Suprapubic skin (tissue), 4 donors: ENCODE results near the gene NCOA1. TPM values are rescaled to one million over a fixed set of nuclear protein-coding genes. Genes with fewer than 3 reads are reported as not detected.

Source experiments
- DNase-seq, 2 donors: peaks; one replicate each; pipeline ENCODE4 v3.0.0-alpha.2; 2019; ENCODE audit warnings: low spot score in 2 of 2
- H3K27ac ChIP-seq: fragments of 200-600 bp; sonication (generic); one replicate; pipeline ENCODE4 v1.5.1; 2019
- H3K27me3 ChIP-seq: fragments of 200-600 bp; sonication (generic); one replicate; pipeline ENCODE4 v1.5.1; 2019
- H3K36me3 ChIP-seq: fragments of 200-600 bp; sonication (generic); one replicate; pipeline ENCODE4 v1.5.1; 2019
- H3K4me1 ChIP-seq: fragments of 200-600 bp; sonication (generic); one replicate; pipeline ENCODE4 v1.5.1; 2019
- H3K4me3 ChIP-seq: fragments of 200-600 bp; sonication (generic); one replicate; pipeline ENCODE4 v1.5.1; 2019; ENCODE audit warnings: mild to moderate bottlenecking
- H3K9me3 ChIP-seq: fragments of 200-600 bp; sonication (generic); one replicate; pipeline ENCODE4 v1.5.1; 2019
- EP300 ChIP-seq: sonication (generic); formaldehyde crosslinking; IDR thresholded peaks from one replicate; pipeline ENCODE4 v1.6.1; 2017; ENCODE audit warnings: antibody characterized with exemption
- POLR2A ChIP-seq, 2 donors: fragments of 450-650 bp; IDR thresholded peaks; one replicate each; pipeline ENCODE4 v1.6.1; 2017; ENCODE audit warnings: antibody characterized with exemption in 2 of 2, mild to moderate bottlenecking in 2 of 2, moderate library complexity in 2 of 2
- POLR2AphosphoS5 ChIP-seq, 3 donors: sonication (generic); formaldehyde crosslinking; IDR thresholded peaks; one replicate each; pipeline ENCODE4 v1.6.1; 2017; ENCODE audit warnings: antibody characterized with exemption in 3 of 3
- WGBS: methylation state at CpG from one replicate; pipeline ENCODE4 v1.1.5; 2018; 5-methylcytosine and 5-hydroxymethylcytosine counted together
- total RNA-seq, 4 donors: library from RNA; depleted of rRNA; stranded (reverse); fragments of >200 nt; gene quantifications; one replicate each; pipeline ENCODE4 v1.1.0, GENCODE V29; 2016
- TF ChIP-seq, protein P1 (sequence below), 2 donors: fragments of 200-600 bp in 1 of 2; fragments of 450-650 bp in 1 of 2; sonication (generic) in 1 of 2; IDR thresholded peaks; one replicate each; pipeline ENCODE4 v1.5.1; 2016 to 2019; ENCODE audit warnings: antibody characterized with exemption in 2 of 2, mild to moderate bottlenecking in 1 of 2, moderate library complexity in 1 of 2

NCOA1 gene
- total RNA-seq, 4 donors from 2014 or later, result 40.5 to 66.1 (median 47.2) TPM

GRCh38 chr2:24806661-24807036 is 315.6 kb downstream of the NCOA1 start:
- no peaks in the 10 kb centered on the region for H3K27me3 ChIP-seq
- DNase-seq, result no peak
- H3K4me3 ChIP-seq, result no peak overlapping the region
- H3K9me3 ChIP-seq, result no peaks in the 10 kb centered on the region
- peaks cover 3% of the 10 kb centered on the region for H3K36me3 ChIP-seq
- TF ChIP-seq POLR2AphosphoS5 (IDR thresholded peaks at IDR 0.05), result no peak
- TF ChIP-seq POLR2A (IDR thresholded peaks at IDR 0.05), result no peak
- TF ChIP-seq, protein P1, sequence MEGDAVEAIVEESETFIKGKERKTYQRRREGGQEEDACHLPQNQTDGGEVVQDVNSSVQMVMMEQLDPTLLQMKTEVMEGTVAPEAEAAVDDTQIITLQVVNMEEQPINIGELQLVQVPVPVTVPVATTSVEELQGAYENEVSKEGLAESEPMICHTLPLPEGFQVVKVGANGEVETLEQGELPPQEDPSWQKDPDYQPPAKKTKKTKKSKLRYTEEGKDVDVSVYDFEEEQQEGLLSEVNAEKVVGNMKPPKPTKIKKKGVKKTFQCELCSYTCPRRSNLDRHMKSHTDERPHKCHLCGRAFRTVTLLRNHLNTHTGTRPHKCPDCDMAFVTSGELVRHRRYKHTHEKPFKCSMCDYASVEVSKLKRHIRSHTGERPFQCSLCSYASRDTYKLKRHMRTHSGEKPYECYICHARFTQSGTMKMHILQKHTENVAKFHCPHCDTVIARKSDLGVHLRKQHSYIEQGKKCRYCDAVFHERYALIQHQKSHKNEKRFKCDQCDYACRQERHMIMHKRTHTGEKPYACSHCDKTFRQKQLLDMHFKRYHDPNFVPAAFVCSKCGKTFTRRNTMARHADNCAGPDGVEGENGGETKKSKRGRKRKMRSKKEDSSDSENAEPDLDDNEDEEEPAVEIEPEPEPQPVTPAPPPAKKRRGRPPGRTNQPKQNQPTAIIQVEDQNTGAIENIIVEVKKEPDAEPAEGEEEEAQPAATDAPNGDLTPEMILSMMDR (IDR thresholded peaks at IDR 0.05), result no peak
- no peak for TF ChIP-seq EP300
- no peaks in the 10 kb centered on the region for H3K4me1 ChIP-seq
- no peak overlapping the region for H3K27ac ChIP-seq

GRCh38 chr2:24809316-24810007 is 318.4 kb downstream of the NCOA1 start:
- no peaks in the 10 kb centered on the region for H3K4me1 ChIP-seq
- no peaks in the 10 kb centered on the region for H3K9me3 ChIP-seq
- no peaks in the 10 kb centered on the region for H3K27me3 ChIP-seq
- peaks cover 3% of the 10 kb centered on the region for H3K36me3 ChIP-seq
- whole genome bisulfite sequencing, result 86% methylated on average over 4 of the region's 4 CpGs
- TF ChIP-seq POLR2A (IDR thresholded peaks at IDR 0.05) (no peak), EP300 (no peak), POLR2AphosphoS5 (IDR thresholded peaks at IDR 0.05) (no peak)
- TF ChIP-seq, protein P1 (IDR thresholded peaks at IDR 0.05), result no peak
- H3K4me3 ChIP-seq, result no peak overlapping the region
- no peak for DNase-seq
- no peak overlapping the region for H3K27ac ChIP-seq

GRCh38 chr2:24813691-24814137 is 322.7 kb downstream of the NCOA1 start:
- Histone ChIP-seq H3K4me1 (no peaks in the 10 kb centered on the region), H3K9me3 (no peaks in the 10 kb centered on the region), H3K4me3 (no peak overlapping the region), H3K27me3 (no peaks in the 10 kb centered on the region), H3K36me3 (peaks cover 23% of the 10 kb centered on the region), H3K27ac (no peak overlapping the region)
- DNase-seq, result no peak
- TF ChIP-seq POLR2AphosphoS5 (IDR thresholded peaks at IDR 0.05), result no peak
- no peak for TF ChIP-seq EP300
- WGBS, result 100% methylated on average over 4 of the region's 4 CpGs

DNA sequence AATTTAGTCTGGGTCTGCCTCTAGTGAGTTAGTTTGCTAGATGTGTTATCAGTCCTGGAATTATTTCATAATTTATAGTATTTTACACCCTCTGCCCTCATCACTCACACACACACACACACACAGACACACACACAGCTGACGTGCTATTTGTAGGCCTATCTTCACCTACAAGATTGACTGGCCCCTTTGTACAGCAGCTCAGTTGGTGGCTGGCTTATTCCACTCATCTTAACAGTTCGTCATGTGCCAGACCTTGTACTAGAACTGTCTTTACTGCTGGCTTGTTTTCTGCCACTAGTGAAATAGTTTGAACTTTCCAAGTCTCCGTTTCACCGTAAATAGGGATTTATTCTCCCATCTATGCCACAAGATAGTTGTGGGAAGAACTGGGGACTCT is 323.5 kb downstream of the NCOA1 start:
- WGBS, result 96% methylated on average over 4 of the region's 4 CpGs
- H3K36me3 ChIP-seq, result peaks cover 30% of the 10 kb centered on the region
- no peaks in the 10 kb centered on the region for H3K4me1 ChIP-seq
- DNase-seq, result no peak
- no peak overlapping the region for H3K4me3 ChIP-seq
- H3K27me3 ChIP-seq, result no peaks in the 10 kb centered on the region
- no peaks in the 10 kb centered on the region for H3K9me3 ChIP-seq
- H3K27ac ChIP-seq, result no peak overlapping the region
- no peak for TF ChIP-seq POLR2A (IDR thresholded peaks at IDR 0.05)
- TF ChIP-seq, protein P1 (IDR thresholded peaks at IDR 0.05), result no peak
- no peak for TF ChIP-seq EP300
- TF ChIP-seq POLR2AphosphoS5 (IDR thresholded peaks at IDR 0.05), result no peak

DNA sequence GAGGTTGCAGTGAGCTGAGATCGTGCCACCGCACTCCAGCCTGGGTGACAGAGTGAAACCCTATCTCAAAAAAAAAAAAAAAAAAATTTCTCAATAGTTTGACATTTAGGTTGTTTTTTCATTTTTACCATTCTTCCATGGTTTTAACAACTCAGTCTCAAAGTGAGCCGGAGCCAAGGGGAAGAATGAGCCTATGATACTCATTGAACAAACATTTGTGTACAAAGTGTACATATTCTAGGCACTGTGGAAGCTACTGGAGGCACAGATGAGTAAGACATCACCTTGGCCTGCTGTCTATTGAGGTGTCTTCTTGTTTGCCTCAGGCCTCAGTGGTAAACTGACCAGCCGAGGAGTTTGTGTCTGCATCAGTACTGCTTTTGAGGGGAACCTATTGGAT is 324.1 kb downstream of the NCOA1 start:
- H3K36me3 ChIP-seq, result peaks cover 37% of the 10 kb centered on the region
- H3K4me1 ChIP-seq, result no peaks in the 10 kb centered on the region
- no peaks in the 10 kb centered on the region for H3K9me3 ChIP-seq
- H3K27ac ChIP-seq, result no peak overlapping the region
- no peak for DNase-seq
- 95% methylated on average over 4 of the region's 4 CpGs for WGBS
- H3K4me3 ChIP-seq, result no peak overlapping the region
- H3K27me3 ChIP-seq, result no peaks in the 10 kb centered on the region
- TF ChIP-seq POLR2AphosphoS5 (IDR thresholded peaks at IDR 0.05), result no peak
- no peak for TF ChIP-seq POLR2A (IDR thresholded peaks at IDR 0.05)
- TF ChIP-seq EP300, result no peak
- TF ChIP-seq, protein P1 (IDR thresholded peaks at IDR 0.05), result no peak
